GM21717 (cell line): Measurements from ENCODE around the gene MXD4.

ENCODE experiments used
- ATAC-seq: cut with Tn5 transposase; IDR thresholded peaks from one replicate; pipeline ENCODE4 v1.9.1; 2021; ENCODE audit warnings: mild to moderate bottlenecking, moderate library complexity; ENCODE audit not compliant: unreplicated experiment

The MXD4 gene

DNA sequence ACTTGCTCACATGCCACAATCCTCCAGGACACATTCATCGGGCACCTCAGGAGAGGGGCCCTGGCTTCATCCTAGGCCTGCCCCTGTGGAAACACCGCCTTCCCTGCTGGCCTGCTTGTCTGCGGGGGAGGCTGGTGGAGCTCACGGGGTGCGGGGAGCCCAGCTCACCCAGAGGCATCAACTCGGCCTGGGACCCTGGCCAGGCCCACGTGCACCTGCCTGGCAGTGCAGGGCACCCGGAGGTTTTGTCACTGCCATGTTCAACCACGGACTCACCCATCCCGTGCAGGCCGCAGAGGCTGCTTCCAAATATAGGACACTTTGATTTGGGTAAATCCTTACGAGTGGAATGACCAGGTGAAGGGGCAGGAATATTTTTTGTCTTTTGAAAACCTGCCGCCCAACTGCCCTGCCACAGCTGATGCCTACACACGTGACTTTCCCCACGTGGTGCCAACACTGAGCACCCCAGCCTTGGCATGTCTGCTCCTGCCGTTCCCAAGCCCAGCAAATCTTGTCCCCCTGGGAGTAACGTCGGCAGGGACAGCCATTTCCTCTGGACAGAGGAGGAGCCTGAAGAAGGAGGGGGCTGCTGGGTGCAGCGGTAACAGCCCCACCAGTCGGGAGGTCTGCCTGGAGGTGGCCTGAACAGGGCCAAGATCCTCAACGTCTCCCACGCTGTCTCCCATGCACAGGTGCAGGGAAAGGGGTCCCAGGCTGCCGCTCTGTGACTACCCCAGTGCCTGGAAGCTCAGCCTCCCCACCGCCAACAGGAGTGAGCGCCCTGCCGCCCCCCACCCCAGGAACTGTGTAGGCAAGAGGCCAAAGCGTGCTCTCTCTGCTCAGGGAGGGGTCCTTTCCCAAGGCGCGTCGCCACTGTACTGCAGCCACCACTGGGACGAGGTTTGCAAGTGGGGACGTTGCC, 8.5 kb downstream of the MXD4 start:
- ATAC-seq, result no peak

DNA sequence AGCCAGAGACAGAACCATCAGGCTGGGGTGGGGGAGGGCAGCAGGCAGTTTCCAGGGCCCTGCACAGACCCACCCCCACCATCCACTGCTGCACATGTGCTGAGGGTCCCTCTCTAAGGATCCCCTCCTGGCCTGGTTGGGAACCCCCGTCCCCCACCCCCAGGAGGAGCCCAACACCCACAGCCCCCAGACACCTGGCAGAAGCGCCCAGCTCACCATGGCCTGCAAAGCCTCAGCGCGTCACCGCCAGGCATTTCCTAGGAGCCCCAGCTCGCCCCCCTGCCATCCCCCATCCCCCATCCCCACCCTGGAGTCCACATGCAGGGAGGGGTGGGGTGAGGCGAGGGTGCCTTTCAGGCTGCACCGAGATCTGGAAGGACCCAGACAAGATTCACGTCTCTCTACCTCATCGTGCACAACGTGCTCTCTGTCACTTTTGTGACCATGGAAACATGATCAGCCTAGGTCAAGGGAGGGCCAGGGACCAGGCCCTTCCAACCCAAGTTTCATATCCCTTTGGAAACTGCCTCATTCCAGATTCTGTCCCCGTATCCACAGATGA, 9.3 kb downstream of the MXD4 start:
- ATAC-seq, result no peak

DNA sequence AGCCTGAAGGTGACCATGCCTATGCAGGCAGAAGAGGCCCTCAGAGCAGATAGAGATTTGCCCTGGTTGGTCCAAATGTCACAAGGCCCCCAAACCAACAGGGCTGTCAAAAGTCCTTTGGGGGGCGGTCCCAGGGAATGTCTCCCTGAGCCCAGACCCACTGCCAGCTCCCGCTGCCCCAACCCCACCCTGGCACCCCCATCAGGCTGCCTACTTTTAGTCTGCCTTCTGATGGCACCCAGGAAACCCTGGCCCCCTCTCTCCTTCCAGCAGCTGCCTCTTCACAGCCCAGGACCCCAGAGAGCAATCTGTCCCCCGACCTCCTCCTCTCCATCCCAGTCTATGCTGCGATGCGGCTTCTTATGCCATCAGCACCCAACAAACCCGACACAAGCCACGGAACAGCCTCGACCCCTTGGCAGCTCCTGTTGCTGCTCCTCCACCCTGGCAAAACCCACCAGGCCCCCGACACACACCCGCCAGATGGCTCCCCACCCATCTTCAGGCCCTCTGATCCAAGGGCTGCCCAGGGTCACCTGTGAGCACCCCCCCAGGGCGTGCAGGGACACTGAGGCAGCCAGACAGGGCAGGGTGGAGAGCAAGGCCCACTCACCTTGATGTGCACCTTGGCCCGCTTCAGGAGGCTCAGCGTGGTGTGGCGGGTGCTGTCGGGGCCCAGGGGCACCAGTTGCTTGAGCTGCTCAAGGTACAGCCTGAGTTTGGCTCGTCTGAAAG, 9.9 kb downstream of the MXD4 start:
- no peak for ATAC-seq

DNA sequence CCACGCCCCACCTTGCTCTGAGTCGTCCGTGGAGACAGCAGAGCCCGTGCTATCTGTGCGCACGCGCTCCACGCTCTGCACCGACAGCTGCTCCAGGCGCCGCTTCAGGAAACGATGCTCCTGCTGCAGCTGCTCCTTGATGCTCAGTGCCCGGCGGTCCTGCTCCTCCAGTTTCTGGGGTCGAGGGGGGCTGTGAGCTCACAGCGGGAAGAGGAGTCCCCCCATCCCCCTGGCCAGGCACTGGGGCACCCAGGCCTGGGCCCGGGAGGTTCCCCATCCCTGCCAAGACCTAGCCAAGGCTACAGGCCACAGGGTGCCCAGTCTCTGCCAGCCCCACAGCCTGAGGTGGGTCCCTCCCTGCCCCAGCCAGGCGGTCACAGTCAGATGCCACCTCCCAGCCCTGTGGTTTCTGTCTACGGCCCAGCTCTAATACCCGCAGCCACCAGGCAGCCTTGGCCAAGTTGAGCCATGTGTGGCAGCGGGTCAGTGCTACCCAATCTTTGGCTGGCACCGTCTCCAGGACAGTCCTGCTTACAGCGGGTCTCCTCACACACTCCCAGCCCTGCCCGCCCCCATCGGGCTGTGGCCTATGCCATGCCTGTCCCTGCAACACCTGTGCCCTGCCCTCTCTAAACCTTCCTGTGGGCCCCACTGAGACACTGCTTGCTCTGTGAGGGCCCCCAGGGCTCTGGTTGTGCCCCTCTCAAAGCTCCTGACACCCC, 10.7 kb downstream of the MXD4 start:
- ATAC-seq, result no peak

DNA sequence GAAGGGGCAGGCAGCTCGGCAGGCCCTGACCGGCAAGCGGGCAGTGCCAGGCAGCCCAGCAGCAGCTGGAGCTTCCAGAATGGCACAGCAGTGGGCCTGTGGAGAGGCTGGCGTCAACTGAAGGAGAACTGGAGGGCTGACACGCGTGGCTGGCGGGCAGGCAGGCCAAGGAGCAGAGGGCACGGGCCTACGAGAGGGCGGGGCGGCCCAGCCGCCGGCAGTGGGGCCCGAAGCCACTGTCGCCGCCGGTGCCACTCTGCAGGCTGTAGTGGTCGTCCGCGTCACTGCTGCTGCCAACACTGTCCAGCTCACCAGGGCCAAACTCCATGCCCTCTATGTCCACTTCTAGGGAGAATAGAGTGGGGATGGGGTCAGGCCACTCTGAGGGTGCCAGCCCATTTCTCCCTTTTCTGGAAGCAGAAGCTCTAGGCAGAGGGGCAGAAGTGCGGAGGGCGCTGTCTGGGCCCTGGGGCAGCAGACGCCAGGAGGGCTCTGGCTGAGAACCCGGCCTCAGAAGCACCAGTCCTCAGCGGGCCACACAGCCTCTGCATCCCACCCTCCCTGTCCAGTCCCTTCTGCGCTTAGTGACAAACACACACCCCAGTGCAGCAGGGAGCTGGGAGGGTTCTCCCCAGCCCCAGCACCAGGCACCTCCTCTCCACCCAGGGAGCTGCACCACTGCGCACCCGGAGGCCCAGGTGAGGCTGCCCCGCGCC, 11.4 kb downstream of the MXD4 start:
- no peak for ATAC-seq

DNA sequence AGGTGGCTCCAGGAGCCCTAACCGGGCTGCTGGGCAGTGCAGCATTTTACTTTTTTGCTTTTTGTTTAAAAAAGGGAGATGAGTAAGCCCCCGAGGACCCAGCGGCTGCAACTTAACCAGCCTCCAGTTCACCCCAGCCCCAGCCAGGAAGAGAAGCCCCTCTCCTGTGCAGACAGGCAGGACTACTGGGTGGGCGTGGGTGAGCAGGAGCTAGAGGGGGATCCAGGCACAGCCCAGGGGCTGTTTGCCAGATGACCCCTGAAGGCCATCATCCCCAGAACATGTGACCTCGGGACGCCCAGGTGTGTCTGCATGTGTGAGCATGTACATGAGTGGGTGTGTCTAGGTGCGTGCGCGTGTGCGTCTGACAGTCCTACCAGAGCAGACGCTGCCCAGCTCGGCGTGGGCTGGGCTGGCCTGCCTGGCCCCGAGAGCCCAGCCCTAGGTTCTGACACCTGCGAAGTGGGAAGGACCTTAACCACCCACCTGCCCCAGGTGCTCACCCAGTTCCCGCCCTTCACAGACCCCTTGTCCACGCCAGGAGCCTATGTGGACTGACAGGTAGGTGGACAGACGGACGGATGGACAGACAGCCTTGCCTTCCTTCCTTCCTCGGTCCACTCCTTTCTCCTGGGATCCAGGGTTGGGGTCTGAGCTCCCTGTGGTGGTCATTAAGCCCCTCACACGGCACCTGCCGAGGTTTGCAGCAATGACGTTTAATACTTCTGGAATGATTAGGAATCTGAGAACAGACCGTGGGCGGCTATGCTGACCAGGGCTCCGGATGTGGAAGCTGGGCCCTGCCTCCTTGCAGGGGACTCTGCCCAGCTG, 12.2 kb downstream of the MXD4 start:
- no peak for ATAC-seq

DNA sequence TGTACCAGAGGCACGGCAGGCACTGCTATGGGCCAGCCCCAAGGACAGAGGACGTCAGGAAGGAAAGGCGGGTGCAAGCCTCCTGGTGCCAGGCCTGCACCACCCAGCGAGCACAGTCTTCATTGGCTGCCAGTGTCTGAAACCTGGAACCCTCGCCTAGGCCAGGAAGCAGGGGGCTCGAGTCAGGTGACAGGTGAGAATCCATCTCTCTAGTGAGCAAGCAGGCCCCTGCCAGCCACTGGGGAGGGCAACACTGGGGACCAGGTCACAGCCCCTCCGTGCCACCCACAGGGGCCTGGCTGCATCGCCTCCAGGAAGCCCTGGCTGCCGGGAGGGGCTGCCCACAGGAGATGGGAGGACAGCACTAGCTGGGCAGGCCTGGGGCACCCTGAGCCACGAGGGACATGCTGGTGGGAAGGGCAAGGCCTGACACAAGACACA, 13.1 kb downstream of the MXD4 start:
- ATAC-seq, result no peak

DNA sequence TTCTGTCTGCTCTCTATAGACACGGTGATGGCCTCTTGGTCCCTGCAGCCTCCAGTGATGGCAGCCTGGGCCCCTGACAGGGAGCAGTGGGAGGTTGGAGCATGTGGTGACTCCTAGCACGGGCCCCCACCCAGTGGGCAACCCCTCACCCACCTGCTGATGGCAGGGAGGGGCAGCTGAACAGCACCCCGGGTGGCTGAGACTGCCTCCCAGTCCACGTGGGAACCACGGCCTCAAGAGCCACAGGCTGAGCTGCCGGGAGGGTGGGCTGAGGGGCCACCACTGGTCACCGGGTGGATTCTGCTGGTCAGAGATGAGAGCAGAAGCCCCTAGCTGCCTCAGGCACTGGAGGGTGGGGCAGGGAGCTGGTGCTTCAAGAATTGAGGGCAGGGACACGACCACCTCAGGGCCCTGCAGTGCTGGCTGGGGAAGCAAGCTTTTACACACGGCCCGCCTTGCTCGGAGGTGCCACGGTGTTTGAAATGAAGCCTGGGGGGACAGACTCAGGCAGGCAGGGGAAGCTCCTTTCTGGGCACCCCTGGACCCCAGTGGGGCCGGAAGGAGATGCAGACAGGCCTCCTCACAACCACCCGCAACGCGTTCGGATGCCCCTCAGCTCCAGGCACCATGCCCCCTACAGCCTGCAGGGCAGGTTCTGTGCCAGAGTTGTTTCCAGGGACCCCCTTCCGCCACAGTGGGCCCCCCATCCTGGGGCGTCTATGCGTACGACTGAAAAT, 13.7 kb downstream of the MXD4 start:
- ATAC-seq, result no peak

DNA sequence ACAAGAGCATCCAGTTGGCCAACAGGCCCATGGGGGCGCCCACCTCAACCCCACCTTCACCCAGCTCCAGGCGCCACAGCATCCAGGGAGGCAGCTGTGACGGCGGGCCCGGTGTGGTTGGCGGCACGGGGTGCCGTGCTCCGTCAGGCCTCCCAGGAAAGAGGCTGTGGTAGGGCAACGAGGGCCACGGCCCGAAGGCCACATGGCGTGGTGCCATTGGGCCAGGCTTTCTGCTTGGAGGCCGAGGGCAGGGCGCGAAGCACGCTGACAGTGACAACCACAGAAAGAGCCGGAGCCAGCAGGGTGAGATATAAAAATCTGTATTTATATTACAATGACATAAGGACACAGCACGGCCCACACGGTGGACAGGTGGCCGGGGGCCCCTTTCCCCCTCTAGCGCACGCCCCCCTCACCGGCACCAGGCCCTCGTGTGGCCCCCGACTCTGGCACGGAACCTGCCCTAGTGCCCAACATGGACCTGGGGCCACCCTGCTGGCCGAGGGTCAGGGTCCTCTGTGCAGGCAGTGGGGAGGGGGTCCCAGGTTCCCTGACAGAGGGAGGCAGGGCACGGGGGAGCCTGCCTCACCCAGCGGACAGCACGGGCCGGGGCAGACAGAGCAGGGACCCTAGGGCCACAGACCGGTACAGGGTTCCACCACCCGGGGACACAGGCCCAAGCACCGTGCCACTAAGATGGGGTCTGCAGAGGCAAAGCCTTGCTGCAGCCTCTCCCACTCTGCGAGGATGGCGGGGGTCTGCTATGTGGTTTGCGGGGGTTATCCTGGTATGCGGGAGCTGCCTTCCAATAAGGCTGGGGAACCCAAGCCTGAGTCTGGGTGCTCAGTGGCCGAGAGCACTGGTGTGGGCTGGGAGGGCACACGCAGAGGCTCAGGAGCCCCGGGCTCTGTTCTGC, 14.5 kb downstream of the MXD4 start:
- ATAC-seq, result no peak

DNA sequence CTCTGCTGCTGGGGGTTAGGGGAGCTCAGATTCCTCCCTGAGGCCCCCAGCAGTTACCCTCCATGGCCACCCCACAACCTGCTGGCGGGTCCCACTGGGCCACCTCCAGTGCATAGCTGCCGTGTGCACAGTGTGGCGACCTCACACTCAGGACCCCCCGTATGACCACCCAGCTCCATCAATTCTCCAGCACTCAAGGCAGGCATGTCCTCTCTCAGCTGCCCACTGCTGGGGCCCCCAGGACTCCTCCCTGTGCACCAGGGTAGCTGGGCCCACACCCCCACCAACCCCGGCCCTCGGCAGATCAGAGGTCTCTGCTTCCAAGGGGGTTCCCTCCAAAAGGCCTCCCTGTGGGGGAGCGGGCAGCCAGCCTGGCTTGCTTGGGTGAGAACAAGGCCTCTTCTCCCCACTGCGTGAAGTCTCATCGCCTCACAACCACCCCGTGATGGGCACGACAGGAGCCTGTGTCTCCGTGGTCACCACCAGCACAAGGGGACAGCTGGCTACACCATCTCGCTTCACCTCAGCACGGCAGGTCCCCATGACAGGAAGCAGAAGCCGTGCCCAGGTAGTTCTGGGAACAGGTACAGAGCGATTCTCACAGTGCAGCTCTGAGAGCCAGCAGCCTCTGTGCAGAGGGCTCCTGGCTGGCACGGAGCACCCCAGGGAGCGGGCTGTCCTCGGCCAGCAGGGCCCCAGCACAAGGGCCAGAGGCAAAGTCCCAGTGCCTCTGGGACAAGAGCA, 15.4 kb downstream of the MXD4 start:
- no peak for ATAC-seq

DNA sequence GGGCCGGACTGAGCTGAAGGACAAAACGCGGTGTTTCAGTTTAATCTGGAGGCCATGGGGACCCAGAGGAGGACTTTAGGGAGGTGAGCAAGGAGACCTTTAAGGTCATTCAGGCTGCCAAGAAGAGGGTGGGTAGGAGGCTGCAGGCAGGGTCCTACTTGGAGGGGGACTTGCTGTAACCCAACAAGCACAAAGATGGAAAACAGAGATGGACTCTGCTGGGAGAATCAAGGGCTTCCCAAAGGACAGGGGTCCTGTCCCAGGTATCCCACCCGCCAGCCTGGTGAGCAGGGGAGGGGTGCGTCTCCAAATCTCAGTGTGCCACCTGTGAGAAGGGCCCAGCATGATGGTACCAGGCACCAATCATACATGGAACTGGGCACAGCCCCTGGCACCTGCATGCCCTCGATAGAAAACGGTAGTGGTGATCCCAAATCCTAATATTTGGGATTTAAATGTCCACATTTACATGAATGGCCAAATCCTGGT, 16.1 kb downstream of the MXD4 start:
- ATAC-seq, result no peak

DNA sequence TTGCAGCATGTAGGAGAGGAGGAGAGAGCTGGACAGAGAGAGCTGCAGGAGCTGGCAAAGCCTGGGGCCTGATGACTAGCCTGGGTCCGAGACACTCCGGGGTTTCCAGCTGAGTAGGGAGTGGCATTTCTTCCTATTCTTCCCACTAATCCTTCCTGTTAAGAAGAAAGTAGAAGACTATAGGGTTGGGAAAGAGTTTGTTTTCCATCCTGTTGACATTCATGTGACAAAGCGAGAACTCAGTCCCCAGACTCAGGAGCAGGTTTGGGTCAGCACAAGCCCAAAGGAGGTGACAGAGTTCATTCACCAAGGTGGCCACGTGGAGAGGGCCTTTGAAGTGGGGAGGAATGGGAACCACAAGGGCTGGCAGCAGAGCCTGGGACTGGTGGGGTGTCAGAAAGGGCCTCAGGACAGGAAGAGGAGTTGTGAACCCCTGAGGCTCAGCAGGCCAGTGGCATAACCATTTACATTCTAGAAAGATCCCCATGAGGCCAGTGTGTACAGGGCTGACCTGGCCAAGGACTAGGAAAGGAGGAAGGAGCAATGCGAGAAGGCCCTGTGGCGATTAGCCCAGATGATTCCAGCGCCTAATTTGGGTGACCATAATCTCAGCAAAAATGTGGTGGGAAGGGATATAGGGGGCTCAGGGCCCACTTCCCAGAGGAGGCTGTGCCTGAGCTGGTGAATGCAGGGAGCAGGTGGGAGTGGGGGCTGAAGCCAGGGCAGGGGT, 16.7 kb downstream of the MXD4 start:
- ATAC-seq, result no peak

DNA sequence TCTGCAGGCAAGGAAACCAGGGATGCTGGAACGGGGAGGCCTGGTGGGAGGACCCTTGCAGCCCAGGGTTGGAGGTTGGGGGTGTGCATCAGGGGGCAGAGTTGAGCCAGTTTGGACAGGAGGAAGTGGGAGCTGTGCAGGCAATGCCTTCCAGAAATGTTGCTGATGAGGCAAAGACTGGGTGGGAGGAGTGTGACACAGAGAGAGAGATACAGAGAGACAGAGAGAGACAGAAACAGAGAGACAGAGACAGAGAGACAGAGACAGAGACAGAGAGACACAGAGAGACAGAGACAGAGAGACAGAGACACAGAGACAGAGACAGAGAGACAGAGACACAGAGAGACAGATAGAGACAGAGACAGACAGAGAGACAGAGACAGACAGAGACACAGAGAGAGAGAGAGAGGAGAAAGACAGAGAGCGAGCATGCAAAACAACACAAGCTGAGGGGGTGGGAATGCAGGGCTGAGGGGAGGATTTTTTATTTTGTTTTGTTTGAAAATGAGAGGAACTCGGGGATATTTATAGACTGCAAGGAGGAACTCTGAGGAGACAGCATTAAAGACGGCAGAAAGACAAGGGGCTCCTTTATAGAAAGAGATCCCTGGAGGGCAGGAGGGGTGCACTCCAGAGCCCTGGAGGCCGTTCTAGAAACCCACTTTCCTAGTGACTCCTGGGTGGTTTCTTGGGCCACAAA, 18.1 kb downstream of the MXD4 start:
- no peak for ATAC-seq

DNA sequence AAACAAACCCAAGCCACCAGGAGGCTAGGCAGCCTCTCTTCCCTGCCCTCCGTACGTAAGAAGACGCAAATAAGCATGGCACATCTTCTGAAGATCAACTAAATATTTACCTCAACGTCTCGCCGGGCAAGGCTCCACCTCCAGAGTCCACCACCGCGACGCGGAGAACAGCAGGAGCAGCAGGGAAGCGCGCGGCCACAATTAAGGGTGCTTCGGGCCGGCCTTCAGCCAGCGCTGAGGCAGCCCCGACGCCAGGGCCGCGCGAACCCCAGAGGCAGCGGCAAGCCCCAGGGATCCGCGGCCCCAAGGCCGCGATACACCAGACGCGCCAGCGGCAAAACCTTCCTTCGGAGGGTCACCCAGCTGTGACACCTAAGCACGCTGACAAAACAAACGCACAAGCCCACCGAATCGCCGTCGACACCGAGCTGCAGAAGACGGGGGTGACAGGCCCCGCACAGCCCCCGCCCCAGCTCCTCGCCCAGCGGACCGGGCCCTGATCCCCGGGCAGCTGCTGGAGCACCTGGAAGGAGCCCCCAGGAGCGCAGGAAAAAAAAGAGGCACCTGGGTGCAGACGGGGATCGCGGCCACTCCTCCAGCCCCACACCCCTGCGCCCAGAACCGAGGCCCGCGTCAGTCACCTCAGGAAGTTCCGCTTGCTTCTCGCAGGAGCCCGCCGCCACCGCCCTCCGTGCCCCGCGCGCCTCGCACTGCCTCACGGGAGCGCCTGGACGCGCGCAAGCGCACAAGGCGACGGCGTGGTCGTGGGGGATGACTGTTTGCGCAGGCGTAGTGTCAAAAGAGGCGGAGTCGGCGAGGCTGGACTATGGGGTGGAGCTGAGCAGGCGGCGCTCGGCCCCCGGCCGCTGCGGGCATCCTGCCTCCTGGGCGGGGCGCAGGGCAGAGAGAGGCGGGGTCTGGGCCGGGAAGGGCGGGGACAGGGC, 20.2 kb downstream of the MXD4 start, which contains the start of the genes HAUS3 and POLN:
HAUS3 (minus strand) TSS at position 712 of the 944 bp plus-strand sequence. CDS start 1,175 bp downstream, outside the sequence.
POLN (minus strand) TSS at position 712 of the 944 bp plus-strand sequence. CDS start 12,890 bp downstream, outside the sequence.
- ATAC-seq, result peak; percentile 83
